Effector memory CD8-positive, alpha-beta T cell (primary cell): Measurements from ENCODE around the gene PIGC.
"Not testable (repeated sequence)": the region's sequence is repeated elsewhere in the genome, so short reads cannot be mapped to it uniquely, and the experiment has no call there.

Source experiments
- ATAC-seq: fragments of 150-1000 bp; cut with Tn5 transposase; replicated peaks from 2 replicates; pipeline ENCODE4 v1.10.0; 2021; ENCODE audit warnings: mild to moderate bottlenecking, moderate library complexity
- DNase-seq, 3 experiments: peaks; one replicate each; pipeline ENCODE4 v3.0.0; 2021
- H3K27ac Mint-ChIP-seq, 2 donors: one replicate each; pipeline ENCODE4 v1.8.0; 2022; ENCODE audit warnings: mild to moderate bottlenecking in 2 of 2, mixed read lengths in 2 of 2, moderate library complexity in 2 of 2
- H3K27me3 Mint-ChIP-seq, 2 donors: one replicate each; pipeline ENCODE4 v1.8.0; 2022; ENCODE audit warnings: mixed read lengths in 2 of 2
- H3K36me3 Mint-ChIP-seq: one replicate; pipeline ENCODE4 v1.8.0; 2022; ENCODE audit warnings: mild to moderate bottlenecking, moderate library complexity, mixed read lengths; ENCODE audit not compliant: insufficient read depth
- H3K4me1 Mint-ChIP-seq, 2 donors: one replicate each; pipeline ENCODE4 v1.8.0; 2022; ENCODE audit warnings: low read depth in 2 of 2, mixed read lengths in 2 of 2
- H3K4me3 Mint-ChIP-seq, 2 donors: one replicate each; pipeline ENCODE4 v1.8.0; 2022; ENCODE audit warnings: mild to moderate bottlenecking in 2 of 2, mixed read lengths in 2 of 2, moderate library complexity in 2 of 2
- H3K9me3 Mint-ChIP-seq, 2 donors: one replicate each; pipeline ENCODE4 v1.8.0; 2022; ENCODE audit warnings: mixed read lengths in 2 of 2

PIGC gene

DNA sequence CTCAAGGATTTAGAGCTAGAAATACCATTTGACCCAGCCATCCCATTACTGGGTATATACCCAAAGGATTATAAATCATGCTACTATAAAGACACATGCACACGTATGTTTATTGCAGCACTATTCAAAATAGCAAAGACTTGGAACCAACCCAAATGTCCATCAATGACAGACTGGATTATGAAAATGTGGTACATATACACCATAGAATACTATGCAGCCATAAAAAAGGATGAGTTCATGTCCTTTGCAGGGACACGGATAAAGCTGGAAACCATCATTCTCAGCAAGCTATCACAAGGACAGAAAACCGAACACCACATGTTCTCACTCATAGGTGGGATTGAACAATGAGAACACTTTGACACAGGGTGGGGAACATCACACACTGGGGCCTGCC lies 6.7 kb downstream of the PIGC start:
- not testable (repeated sequence) for DNase-seq, H3K27ac Mint-ChIP-seq, H3K36me3 Mint-ChIP-seq, H3K9me3 Mint-ChIP-seq, H3K4me3 Mint-ChIP-seq, H3K27me3 Mint-ChIP-seq, ATAC-seq
- peaks cover 24 to 43% of the 10 kb centered on the region in 2 donors for H3K4me1 Mint-ChIP-seq

DNA sequence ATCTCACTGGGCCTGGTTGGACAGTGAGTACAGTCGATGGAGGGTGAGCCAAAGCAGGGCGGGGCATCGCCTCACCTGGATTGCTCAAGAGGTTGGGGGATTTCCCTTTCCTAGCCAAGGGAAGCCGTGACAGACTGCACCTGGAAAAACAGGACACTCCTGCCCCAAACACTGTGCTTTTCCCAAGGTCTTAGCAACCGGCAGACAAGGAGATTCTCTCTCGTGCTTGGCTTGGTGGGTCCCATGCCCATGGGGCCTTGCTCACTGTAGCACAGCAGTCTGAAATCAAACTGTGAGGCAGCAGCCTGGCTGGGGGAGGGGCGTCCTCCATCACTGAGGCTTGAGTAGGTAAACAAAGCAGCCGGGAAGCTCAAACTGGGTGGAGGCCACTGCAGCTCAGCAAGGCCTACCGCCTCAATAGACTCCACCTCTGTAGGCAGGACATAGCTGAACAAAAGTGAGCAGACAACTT lies 12.1 kb downstream of the PIGC start:
- Mint-ChIP-seq H3K4me3 (no peak overlapping the region), H3K27ac (no peak overlapping the region), H3K9me3 (no peaks in the 10 kb centered on the region), H3K4me1 (peaks cover 7 to 28% of the 10 kb centered on the region in 2 donors), H3K27me3 (no peaks in the 10 kb centered on the region), H3K36me3 (no peaks in the 10 kb centered on the region)
- DNase-seq (no peak), ATAC-seq (no peak)

DNA sequence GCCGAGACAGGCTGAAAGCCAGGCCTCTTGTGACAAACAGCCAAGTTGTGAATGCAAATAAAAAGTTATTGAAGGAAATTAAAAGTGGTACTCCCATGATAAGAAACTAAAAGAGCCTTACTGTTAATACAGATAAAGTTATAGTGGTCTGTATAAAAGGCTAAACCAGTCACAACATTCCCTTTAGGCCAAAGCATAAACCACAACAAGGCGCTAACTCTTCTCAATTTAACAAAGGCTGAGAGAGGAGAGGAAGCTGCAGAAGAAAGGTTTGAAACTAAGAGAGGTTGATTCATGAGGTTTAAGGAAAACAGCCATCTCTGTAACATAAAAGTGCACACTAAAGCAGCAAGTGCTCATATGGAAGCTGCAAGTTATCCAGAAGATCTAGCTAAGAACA lies 12.7 kb downstream of the PIGC start:
- H3K27me3 Mint-ChIP-seq, result no peaks in the 10 kb centered on the region
- peaks cover 7 to 28% of the 10 kb centered on the region in 2 donors for H3K4me1 Mint-ChIP-seq
- H3K9me3 Mint-ChIP-seq, result no peaks in the 10 kb centered on the region
- DNase-seq (no peak), ATAC-seq (no peak)
- no peak overlapping the region for H3K4me3 Mint-ChIP-seq
- H3K36me3 Mint-ChIP-seq, result no peaks in the 10 kb centered on the region
- H3K27ac Mint-ChIP-seq, result no peak overlapping the region

DNA sequence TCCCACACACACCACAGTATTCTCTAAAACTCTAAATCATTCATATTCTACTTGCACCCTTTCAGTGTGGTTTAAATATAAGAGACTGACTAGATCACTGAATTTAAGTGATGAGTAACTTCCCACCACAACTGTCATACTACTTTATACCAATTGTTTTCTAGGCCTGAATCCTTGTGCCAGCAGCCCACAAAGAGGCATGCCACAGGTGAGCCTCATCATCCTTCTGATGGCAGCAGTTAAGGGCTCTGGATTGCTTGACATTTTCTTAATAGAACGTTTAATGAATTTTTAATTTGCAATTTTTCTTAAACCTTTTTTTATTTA lies 13.8 kb downstream of the PIGC start:
- Mint-ChIP-seq H3K27me3 (no peaks in the 10 kb centered on the region), H3K27ac (no peak overlapping the region), H3K4me3 (no peak overlapping the region), H3K9me3 (no peaks in the 10 kb centered on the region), H3K36me3 (no peaks in the 10 kb centered on the region), H3K4me1 (peaks cover 7 to 19% of the 10 kb centered on the region in 2 donors)
- ATAC-seq (no peak), DNase-seq (no peak)

DNA sequence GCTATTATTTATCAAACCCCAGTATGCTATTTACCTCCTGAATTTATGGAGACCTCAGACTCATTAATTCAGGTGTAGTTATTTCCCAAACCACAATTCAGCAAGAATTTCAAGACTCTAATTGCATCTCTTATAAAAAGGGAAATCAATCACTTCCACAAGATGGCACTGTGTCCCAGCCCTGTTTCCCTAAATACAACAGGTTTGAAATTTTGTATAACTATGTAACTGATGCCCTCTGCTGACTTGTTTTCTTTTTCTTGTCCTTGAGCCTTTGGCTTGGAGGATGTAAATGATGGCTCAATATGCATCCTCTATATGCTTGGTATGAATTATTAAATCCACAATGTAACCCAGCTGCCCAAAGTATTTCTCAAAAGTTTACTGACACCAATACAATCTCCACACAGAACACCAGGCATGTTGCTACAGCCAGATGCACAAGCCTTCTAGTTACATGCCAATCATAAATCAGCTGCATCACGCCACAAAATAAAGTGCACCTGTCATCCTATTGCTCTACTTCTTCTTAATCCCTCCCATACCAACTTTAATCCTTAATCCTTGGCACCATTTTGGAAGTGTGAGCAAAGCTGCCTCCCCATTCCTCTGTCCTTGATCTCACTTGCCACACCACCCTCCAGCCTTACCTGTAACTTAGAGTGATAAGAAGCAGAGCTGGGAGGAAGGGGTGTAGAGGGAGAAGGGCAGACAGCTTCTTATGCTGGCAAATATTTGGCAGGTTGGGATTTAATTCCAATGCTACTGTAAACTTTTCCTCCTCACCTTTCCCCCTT lies 14.3 kb downstream of the PIGC start:
- H3K4me1 Mint-ChIP-seq, result peaks cover 6 to 17% of the 10 kb centered on the region in 2 donors
- ATAC-seq, result peak; percentile 72
- no peak overlapping the region for H3K4me3 Mint-ChIP-seq

DNA sequence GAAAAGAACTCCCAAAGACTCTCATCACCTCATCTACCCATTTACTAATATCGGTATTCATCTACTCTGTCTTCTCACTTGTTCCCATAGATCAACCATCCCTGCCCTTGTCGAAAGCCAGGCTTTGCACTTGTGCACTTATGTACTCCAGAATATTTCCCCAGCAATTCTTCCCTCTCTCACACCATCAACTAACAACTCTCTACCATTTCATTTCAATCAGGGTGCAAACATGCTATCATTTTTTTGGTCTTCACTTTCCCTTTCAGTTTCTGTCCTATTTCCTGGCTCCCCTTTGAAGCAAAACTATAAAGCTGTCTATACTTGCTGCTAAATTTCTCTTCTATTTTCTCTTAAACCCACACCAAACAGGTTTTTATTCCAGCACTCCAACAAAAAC lies 16.7 kb downstream of the PIGC start:
- Mint-ChIP-seq H3K4me1 (peaks cover 1 to 5% of the 10 kb centered on the region in 2 donors), H3K36me3 (no peaks in the 10 kb centered on the region), H3K27me3 (no peaks in the 10 kb centered on the region), H3K9me3 (no peaks in the 10 kb centered on the region), H3K27ac (no peak overlapping the region), H3K4me3 (no peak overlapping the region)
- ATAC-seq (peak; percentile 44), DNase-seq (no peak)

More for the DNA sequence above, 14.3 kb downstream of the PIGC start:
- no peak overlapping the region for H3K27ac Mint-ChIP-seq
- H3K36me3 Mint-ChIP-seq, result no peaks in the 10 kb centered on the region
- no peaks in the 10 kb centered on the region for H3K9me3 Mint-ChIP-seq
- no peaks in the 10 kb centered on the region for H3K27me3 Mint-ChIP-seq
- DNase-seq, result peak; percentile 14 to 26 (median 26)

DNA sequence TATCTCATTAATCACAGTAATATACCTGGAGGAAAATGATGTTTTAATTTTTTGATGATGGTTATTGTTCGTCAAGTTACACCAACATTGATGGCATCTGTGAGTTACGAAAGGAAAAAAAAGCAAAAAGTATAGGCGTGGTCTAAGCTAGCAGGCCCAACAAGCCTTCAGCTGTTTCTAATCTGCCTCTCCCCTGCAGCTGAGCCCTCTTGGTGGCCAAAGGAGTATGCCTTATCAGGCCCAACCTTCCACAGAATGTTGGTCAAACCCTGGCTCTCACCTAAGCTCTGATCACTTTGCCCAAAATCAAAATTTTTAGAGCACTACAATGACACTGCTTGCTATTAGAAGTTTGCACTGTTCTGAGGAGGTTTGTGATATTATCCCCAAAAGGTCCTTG lies 18.5 kb downstream of the PIGC start:
- no peaks in the 10 kb centered on the region for H3K9me3 Mint-ChIP-seq
- H3K27me3 Mint-ChIP-seq, result no peaks in the 10 kb centered on the region
- no peaks in the 10 kb centered on the region for H3K36me3 Mint-ChIP-seq
- no peak overlapping the region for H3K4me3 Mint-ChIP-seq
- H3K4me1 Mint-ChIP-seq, result peaks cover 1 to 5% of the 10 kb centered on the region in 2 donors
- no peak overlapping the region for H3K27ac Mint-ChIP-seq
- ATAC-seq (no peak), DNase-seq (no peak)

DNA sequence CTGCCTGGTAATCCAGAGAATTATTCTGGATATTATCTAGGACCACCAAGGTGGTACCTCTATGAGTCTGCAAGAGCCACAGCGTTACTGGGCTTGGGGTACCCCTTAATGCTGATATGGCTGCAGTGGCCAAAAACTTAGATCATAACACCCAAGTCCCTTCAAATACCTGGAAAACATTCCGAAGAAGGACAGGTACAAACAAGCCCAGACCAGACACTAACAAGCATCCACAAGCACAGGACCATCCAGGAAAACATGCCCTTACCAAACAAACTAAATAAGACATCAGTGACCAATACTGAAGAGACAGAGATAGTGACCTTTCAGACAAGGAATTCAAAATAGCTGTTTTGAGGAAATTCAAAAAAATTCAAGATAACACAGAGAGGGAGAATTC lies 20.5 kb downstream of the PIGC start:
- no peaks in the 10 kb centered on the region for H3K36me3 Mint-ChIP-seq
- ATAC-seq (no peak), DNase-seq (no peak)
- no peaks in the 10 kb centered on the region for H3K9me3 Mint-ChIP-seq
- no peak overlapping the region for H3K27ac Mint-ChIP-seq
- H3K4me3 Mint-ChIP-seq, result no peak overlapping the region
- no peaks in the 10 kb centered on the region for H3K27me3 Mint-ChIP-seq
- no peaks in the 10 kb centered on the region for H3K4me1 Mint-ChIP-seq

DNA sequence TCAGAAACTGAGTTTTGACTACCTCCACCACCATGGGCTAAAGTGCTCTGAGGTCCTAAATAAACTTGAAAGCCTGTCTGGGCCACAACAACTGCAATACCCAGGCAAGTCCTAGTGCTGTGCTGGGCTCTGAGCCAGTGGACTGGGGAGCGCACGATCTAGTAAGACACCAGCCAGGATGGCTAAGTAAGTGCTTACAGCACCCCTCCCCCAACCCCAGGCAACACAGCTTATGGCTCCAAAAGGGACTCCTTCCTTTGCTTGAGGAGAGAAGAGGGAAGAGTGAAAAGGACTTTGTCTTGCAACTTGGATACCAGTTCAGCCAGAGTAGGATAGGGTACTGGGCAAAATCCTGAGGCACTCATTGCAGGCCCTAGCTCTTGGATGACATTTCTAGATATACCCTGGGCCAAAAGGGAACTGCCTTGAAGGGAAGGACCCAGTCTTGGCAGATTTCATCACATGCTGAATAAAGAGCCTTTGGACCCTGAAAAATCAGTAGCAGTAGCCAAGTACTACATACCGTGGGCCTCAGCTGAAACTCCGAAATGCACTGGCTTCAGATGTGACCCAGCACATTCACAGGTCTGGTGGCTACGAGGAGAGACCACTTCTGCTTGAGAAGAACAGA lies 21.8 kb downstream of the PIGC start:
- H3K4me3 Mint-ChIP-seq, result no peak overlapping the region
- DNase-seq (no peak), ATAC-seq (no peak)
- H3K36me3 Mint-ChIP-seq, result no peaks in the 10 kb centered on the region
- H3K27me3 Mint-ChIP-seq, result no peaks in the 10 kb centered on the region
- no peaks in the 10 kb centered on the region for H3K4me1 Mint-ChIP-seq
- peak overlapping the region in 1 of 2 donors; percentile 32 for H3K27ac Mint-ChIP-seq
- H3K9me3 Mint-ChIP-seq, result no peaks in the 10 kb centered on the region

DNA sequence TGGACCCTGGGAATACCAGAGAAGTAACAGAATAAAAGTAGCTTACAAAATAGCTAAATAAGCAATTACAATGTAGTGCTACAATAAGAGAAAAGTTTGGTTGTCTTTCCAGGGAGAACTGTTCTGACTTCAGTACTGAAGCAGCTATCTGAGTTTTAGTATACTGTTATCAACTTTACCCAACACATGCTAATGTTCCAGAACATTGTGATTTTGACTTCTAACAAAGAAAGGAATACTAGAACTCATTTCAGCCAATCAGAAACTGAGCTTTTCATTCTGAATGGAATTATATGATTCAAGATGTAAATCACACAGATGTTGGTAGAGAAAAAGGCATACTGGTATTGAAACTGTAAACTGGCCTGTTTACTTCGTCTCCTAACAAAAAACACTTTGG lies 23.5 kb downstream of the PIGC start, which contains the start of gene C1orf105:
TSS of gene C1orf105 (plus strand) at position 301 of the 400 bp plus-strand sequence. CDS start 201 bp downstream, outside the sequence.
- H3K9me3 Mint-ChIP-seq, result no peaks in the 10 kb centered on the region
- H3K4me1 Mint-ChIP-seq, result no peaks in the 10 kb centered on the region
- H3K36me3 Mint-ChIP-seq, result no peaks in the 10 kb centered on the region
- peak within 1 kb of the TSS in 1 of 2 donors; percentile 10 for H3K27ac Mint-ChIP-seq
- H3K4me3 Mint-ChIP-seq, result no peak within 1 kb of the TSS
- no peak for DNase-seq
- no peak for ATAC-seq
- H3K27me3 Mint-ChIP-seq, result no peaks in the 10 kb centered on the region

DNA sequence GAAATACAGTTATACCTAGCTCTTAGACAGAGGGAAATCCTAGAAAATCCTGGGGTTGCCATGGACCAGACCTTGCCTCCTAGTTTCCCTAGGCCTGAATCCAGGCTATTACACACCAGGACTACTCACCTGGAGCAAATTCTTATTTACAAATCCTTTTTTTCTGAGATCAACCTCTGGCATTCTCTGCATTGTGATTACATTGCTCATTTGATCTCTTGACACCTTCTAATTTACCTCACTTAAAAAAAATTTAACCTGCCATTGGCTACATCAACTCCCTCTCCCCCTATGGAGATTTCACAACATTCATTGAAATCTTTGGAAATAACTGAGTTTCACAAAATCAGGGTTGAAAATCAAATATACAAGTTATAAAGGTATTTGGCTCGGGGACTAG lies 26.3 kb downstream of the PIGC start:
- Mint-ChIP-seq H3K36me3 (no peaks in the 10 kb centered on the region), H3K27me3 (no peaks in the 10 kb centered on the region), H3K27ac (peak overlapping the region in 1 of 2 donors; percentile 29), H3K4me1 (no peaks in the 10 kb centered on the region), H3K4me3 (no peak overlapping the region), H3K9me3 (no peaks in the 10 kb centered on the region)
- ATAC-seq (no peak), DNase-seq (no peak)

DNA sequence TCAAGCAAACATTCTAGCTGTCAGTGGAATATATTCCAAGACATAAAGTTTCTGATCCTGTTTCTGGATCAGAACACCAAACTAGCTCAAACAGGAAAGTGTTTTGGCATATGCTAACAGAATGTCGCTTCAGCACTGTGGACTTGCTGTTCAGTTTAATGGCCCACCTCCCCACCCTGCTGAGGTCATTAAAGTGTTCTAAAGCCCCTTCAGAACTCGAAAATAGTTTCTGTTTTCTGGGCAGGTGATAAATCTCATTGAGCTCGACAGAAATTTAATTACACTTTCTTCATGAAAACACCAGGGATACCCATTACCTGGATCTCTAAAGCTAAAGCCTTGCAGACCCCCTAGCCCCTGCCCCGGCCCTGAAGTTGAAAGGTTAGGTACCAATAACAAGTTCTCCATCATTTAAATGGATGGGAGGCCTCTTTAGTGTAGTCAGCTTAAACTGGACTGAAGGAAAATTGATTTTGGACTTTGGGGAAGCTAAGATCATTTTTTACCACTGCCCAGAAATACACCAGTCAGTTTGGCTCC lies 27.3 kb downstream of the PIGC start:
- no peaks in the 10 kb centered on the region for H3K36me3 Mint-ChIP-seq
- ATAC-seq (no peak), DNase-seq (no peak)
- no peaks in the 10 kb centered on the region for H3K9me3 Mint-ChIP-seq
- H3K27ac Mint-ChIP-seq, result peak overlapping the region in 1 of 2 donors; percentile 39
- H3K4me1 Mint-ChIP-seq, result peaks cover 1 to 4% of the 10 kb centered on the region in 2 donors
- no peaks in the 10 kb centered on the region for H3K27me3 Mint-ChIP-seq
- H3K4me3 Mint-ChIP-seq, result no peak overlapping the region

DNA sequence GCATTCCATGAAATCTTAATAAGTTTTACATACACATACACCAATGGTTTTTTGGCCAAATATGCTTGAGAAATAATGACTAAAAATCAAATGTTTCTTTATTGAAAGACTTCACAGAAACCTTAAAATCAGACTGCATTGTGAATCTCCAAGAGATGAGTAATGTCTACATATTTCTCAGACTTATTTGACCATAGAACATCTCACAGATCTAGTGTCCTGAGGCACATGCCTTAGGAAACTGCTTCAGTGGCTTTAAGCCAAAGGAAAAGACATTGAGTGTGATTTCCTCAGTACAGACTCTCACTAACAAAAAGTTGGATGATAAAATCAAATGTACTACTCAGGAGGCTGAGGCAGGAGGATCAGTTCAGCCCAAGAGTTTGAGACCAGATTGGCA lies 29.5 kb downstream of the PIGC start:
- Mint-ChIP-seq H3K27ac (no peak overlapping the region), H3K27me3 (no peaks in the 10 kb centered on the region), H3K9me3 (no peaks in the 10 kb centered on the region), H3K36me3 (no peaks in the 10 kb centered on the region), H3K4me1 (peaks cover 1 to 4% of the 10 kb centered on the region in 2 donors), H3K4me3 (no peak overlapping the region)
- DNase-seq, result no peak
- ATAC-seq, result no peak
